Epithelial cell of proximal tubule (primary cell): ENCODE measurements around the gene TSC22D4. TPM values are rescaled to one million over a fixed set of nuclear protein-coding genes. Genes with fewer than 3 reads are reported as not detected.
A peak's percentile ranks its signal among the peaks of the same experiment; 100 is the strongest.

Source experiments
- DNase-seq: peaks from one replicate; pipeline ENCODE4 v3.0.0-alpha.2; 2011; ENCODE audit warnings: low read depth
- H3K4me3 ChIP-seq: 2 replicates; pipeline ENCODE4 v1.5.1; 2011; ENCODE audit warnings: low read depth, mild to moderate bottlenecking, low read length
- CTCF ChIP-seq: conservative IDR thresholded peaks from 2 replicates; pipeline ENCODE4 v1.5.1; 2012; ENCODE audit warnings: low read depth, mild to moderate bottlenecking, low read length
- total RNA-seq: library from RNA; depleted of rRNA; stranded (reverse); fragments of >200 nt; gene quantifications from 2 replicates; pipeline ENCODE4 v1.2.3, GENCODE V29; 2015

TSC22D4 gene
- total RNA-seq, 1 donor from 2014 or later = 45.4 TPM

DNA sequence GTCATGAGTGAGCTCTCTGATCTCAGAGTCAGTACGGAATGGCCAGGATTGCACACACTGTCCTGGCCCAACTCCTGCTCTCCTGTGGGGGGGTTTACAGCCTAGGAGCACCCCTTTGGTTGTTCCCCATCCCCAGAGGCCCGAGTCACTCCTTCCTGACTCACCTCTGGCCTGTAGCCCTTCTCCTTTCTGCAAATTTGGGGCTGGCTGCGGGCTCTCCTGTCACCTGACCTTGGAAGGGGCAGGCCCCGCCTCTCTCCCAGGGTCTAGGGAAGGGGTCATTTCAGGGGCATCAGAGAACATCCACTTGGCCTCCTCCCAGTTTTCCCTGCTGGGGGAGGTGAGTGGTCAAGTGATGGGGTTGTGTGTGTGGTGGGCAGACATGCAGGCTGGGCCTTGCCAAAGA is 6.5 kb upstream of the TSC22D4 start:
- DNase-seq = no peak
- no peak overlapping the region for H3K4me3 ChIP-seq
- no peak for TF ChIP-seq CTCF

- no peak for DNase-seq
- no peak for TF ChIP-seq CTCF
- H3K4me3 ChIP-seq = no peak overlapping the region
These were observed 5.6 kb upstream of the TSC22D4 start for GRCh38 chr7:100484673-100485045.

DNA sequence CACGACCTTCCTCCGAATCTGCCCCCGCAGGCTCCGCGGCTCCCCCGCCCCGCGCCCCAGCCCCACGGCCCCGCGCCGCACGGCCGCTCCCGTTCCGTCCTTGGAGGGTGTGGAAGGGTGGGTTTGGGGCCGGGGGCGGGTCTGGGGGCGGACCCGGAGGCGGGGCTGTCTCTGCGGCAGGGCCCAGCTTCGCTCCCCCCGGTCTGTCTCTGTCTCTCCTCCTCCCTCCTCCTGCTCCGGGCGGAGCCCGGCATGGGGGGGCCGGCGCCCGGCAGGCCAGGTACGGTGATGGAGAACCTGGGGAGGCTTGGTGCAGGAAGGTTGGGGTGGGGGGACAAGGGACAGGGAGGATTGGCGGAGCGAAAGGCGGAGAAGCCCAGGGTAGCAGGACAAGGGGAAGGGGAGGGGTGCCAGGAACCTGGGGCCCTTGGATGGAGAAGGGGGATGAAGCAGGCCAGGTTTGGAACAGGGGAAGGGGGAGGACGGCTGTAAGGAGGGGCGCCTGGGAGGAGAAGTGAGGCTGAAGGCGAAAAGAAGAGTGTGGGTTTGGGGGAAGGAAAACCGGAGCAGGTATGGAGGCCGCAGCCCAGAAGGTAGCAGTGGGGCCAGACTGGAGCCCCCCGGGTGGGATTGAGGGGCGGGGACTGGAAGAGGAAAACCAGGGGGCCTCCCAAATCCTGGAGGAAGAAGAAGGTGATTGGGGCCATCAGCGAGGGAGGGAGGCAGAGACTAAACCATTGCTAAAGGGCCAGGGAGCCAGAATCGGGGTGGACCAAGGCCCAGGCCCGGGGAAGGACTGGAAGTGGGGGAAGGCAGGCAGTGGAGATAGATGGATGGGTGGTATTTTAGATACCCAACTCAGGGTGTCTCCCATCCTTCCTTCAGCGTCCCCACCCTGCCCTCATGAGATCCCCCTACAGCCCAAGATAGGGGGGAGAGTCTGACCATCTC is 5.0 kb upstream of the TSC22D4 start, which contains the start of gene NYAP1:
TSS of gene NYAP1 (plus strand) at position 206 of the 951 bp plus-strand sequence. CDS start 1,385 bp downstream, outside the sequence.
- TF ChIP-seq CTCF = no peak
- no peak for DNase-seq

DNA sequence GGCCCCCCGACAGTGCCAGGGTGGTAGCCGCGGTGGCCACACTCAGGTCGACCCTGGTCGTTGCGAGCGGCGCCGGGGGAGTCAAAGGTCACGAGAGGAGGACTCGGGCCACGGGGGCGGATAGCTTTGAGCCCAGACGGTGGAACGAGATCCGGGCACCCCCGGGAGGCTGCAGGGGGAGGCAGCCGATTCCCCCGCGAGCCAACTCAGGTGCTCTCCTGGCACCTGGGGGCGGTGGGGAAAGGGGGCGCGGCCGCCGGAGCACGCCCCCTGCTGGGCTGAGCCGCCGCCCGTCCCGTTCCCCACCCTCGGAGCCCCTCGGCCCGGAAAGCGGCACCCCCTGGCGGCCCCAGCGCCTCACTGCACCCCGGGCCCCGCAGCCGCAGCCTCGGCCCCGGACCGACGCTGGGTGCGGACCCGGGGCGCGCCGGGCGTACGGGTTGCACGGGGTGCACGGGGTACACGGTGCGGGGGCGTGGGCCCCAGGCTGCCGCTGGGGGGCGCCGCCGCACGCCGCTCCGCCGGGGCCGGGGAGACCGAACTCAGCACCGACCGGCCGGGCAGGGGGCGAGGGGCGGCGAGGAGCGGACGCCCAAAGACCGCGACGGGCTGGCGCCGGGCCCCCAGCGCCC is 4.2 kb upstream of the TSC22D4 start:
- H3K4me3 ChIP-seq = peak overlapping the region; percentile 64
- DNase-seq = no peak
- peak; percentile 62 for TF ChIP-seq CTCF

More for the DNA sequence above, 5.0 kb upstream of the TSC22D4 start, which contains the start of gene NYAP1:
- H3K4me3 ChIP-seq = peak within 1 kb of the TSS; percentile 64

- H3K4me3 ChIP-seq = peak overlapping the region; percentile 64
- TF ChIP-seq CTCF = no peak
- DNase-seq = no peak
These were observed 3.7 kb upstream of the TSC22D4 start for GRCh38 chr7:100482728-100483089.

DNA sequence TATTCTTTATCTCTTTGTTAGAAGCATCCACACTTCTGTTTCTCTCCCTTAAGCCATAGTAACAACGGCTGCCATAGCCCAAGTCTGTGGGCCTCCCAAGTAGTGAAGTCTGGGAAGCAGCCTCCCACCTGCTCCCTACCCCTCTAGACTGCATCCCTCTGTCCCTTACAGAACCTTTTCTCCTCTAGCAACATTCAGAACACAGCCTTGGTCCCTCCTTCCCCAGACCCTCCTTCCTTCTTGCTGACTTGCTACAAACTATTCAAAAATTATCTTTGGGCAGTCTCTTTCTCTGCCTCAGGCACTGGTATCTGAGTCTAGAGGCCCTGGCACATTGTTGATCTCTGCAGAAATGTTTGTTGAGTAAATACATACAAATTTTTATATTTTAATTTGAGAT is 2.5 kb upstream of the TSC22D4 start:
- DNase-seq = no peak
- no peak overlapping the region for H3K4me3 ChIP-seq
- TF ChIP-seq CTCF = no peak

DNA sequence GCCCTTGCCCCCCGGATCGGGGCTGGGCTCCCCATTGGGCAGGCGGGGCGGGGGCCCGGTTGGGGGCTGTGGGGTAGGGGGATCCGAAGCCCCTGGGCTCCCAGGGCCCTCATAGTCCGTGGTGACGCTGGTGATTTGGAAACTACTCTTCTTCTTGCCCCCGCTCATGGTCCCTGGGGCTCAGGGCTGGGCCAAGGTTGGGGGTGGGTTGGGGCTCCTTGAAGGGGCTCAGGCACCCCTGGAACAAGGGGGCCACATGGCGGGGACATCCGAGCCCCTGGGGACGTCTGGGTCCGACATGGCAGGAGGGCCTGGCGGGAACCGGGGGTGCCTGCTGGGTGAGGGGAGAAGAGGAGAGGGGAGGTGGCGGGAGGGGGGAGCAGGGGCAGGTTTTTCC is 1.1 kb downstream of the TSC22D4 start:
- peak overlapping the region; percentile 85 for H3K4me3 ChIP-seq
- TF ChIP-seq CTCF = no peak
- no peak for DNase-seq
